ENCODE measurements around the gene MAD2L2. TPM values are rescaled to one million over a fixed set of nuclear protein-coding genes. Genes with fewer than 3 reads are reported as not detected.
A peak's percentile ranks its signal among the peaks of the same experiment; 100 is the strongest.

MAD2L2 gene
- total and polyA plus RNA-seq, 5 donors from 2014 or later = 28.7 to 75.3 (median 53.7) TPM

DNA sequence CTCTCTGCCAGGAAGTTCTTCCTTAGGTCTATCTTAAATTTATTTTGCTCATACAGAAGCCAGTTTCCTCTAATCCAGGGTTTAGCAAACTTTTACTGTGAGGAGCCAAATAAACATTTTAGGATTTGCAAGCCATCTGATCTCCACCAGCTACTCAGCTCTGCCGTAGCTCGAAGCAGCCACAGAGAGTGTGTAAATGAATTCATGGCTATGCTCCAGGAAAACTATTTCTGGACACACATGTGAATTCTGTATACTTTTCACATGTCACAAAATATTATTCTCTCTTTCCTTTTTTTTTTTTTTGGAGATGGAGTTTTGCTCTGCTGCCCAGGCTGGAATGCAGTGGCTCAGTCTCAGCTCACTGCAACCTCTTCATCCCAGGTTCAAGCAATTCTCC lies 41.6 kb upstream of the MAD2L2 start:
- Mint-ChIP-seq H3K4me3 (no peak overlapping the region), H3K27me3 (no peaks in the 10 kb centered on the region), H3K36me3 (no peaks in the 10 kb centered on the region), H3K4me1 (peaks cover 0 to 29% (median 16%) of the 10 kb centered on the region in 4 donors), H3K27ac (no peak overlapping the region), H3K9me3 (peaks cover 0 to 3% (median 0%) of the 10 kb centered on the region in 7 donors)
- Histone ChIP-seq H3K36me3 (ENCODE audit: control insufficient read depth, insufficient read depth, low read length) (no peaks in the 10 kb centered on the region), H3K4me1 (ENCODE audit: control insufficient read depth, insufficient read depth, low read length, poor library complexity, severe bottlenecking) (peaks cover 19% of the 10 kb centered on the region), H3K27me3 (ENCODE audit: control insufficient read depth, insufficient read depth, low read length) (no peaks in the 10 kb centered on the region), H3K4me3 (ENCODE audit: low read depth, low read length) (no peak overlapping the region), H3K27ac (ENCODE audit: insufficient read depth, low read length, poor library complexity, severe bottlenecking) (no peak overlapping the region), H3K9me3 (ENCODE audit: control insufficient read depth in 2 of 2, low read length in 2 of 2) (no peaks in the 10 kb centered on the region)
- DNase-seq = no peak
- no peak for ATAC-seq (ENCODE audit: low read depth in 2 of 2)

DNA sequence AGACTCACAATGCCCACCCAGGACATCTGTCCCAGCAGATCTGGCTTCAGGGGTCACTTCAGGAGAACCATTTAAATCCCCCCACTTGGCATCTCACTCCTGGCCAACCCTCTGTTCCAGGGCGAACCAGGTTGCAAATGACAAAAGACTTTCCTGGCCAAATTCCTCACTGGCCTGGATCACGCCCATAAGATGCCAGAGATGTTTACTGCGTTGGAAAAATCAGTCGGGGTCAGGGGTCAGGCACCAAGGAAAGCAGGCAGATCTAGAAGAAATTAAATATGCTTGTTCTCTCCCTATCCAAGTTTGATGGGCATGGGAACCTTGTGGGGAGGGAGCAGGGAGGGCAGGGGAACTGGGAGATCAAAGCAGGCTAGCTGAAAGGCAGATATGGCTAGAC lies 40.4 kb upstream of the MAD2L2 start:
- ATAC-seq (ENCODE audit: low read depth in 2 of 2) = no peak
- no peaks in the 10 kb centered on the region for H3K36me3 Mint-ChIP-seq
- no peaks in the 10 kb centered on the region for H3K36me3 ChIP-seq (ENCODE audit: control insufficient read depth, insufficient read depth, low read length)
- H3K27ac Mint-ChIP-seq = no peak overlapping the region
- H3K27ac ChIP-seq (ENCODE audit: insufficient read depth, low read length, poor library complexity, severe bottlenecking) = no peak overlapping the region
- H3K9me3 ChIP-seq (ENCODE audit: control insufficient read depth in 2 of 2, low read length in 2 of 2) = no peaks in the 10 kb centered on the region
- H3K4me1 Mint-ChIP-seq = peaks cover 0 to 29% (median 16%) of the 10 kb centered on the region in 4 donors
- peaks cover 0 to 3% (median 0%) of the 10 kb centered on the region in 7 donors for H3K9me3 Mint-ChIP-seq
- H3K27me3 ChIP-seq (ENCODE audit: control insufficient read depth, insufficient read depth, low read length) = no peaks in the 10 kb centered on the region
- no peaks in the 10 kb centered on the region for H3K27me3 Mint-ChIP-seq
- DNase-seq = no peak
- no peak overlapping the region for H3K4me3 ChIP-seq (ENCODE audit: low read depth, low read length)
- H3K4me3 Mint-ChIP-seq = no peak overlapping the region
- peaks cover 19% of the 10 kb centered on the region for H3K4me1 ChIP-seq (ENCODE audit: control insufficient read depth, insufficient read depth, low read length, poor library complexity, severe bottlenecking)

- H3K27ac Mint-ChIP-seq = no peak overlapping the region
- peak overlapping the region in 1 of 4 donors; percentile 46 for H3K4me3 Mint-ChIP-seq
- peaks cover 0 to 23% (median 13%) of the 10 kb centered on the region in 4 donors for H3K4me1 Mint-ChIP-seq
Measured at GRCh38 chr1:11720525-11720924, 39.6 kb upstream of the MAD2L2 start.

GRCh38 chr1:11720033-11720376 lies 39.1 kb upstream of the MAD2L2 start:
- H3K9me3 Mint-ChIP-seq = peaks cover 0 to 3% (median 0%) of the 10 kb centered on the region in 7 donors
- H3K27me3 Mint-ChIP-seq = no peaks in the 10 kb centered on the region

More at GRCh38 chr1:11720525-11720924, 39.6 kb upstream of the MAD2L2 start:
- H3K9me3 Mint-ChIP-seq = peaks cover 0 to 3% (median 0%) of the 10 kb centered on the region in 7 donors
- no peaks in the 10 kb centered on the region for H3K27me3 Mint-ChIP-seq
- Histone ChIP-seq H3K9me3 (ENCODE audit: control insufficient read depth in 2 of 2, low read length in 2 of 2) (no peaks in the 10 kb centered on the region), H3K36me3 (ENCODE audit: control insufficient read depth, insufficient read depth, low read length) (no peaks in the 10 kb centered on the region), H3K4me1 (ENCODE audit: control insufficient read depth, insufficient read depth, low read length, poor library complexity, severe bottlenecking) (peaks cover 15% of the 10 kb centered on the region), H3K4me3 (ENCODE audit: low read depth, low read length) (no peak overlapping the region), H3K27ac (ENCODE audit: insufficient read depth, low read length, poor library complexity, severe bottlenecking) (no peak overlapping the region), H3K27me3 (ENCODE audit: control insufficient read depth, insufficient read depth, low read length) (no peaks in the 10 kb centered on the region)
- DNase-seq = no peak
- no peak for ATAC-seq (ENCODE audit: low read depth in 2 of 2)
- H3K36me3 Mint-ChIP-seq = no peaks in the 10 kb centered on the region

GRCh38 chr1:11719313-11720032 lies 38.5 kb upstream of the MAD2L2 start:
- ATAC-seq (ENCODE audit: low read depth in 2 of 2) (peak; percentile 83 to 85), DNase-seq (peak; percentile 74 to 90 (median 85))
- Histone ChIP-seq H3K36me3 (ENCODE audit: control insufficient read depth, insufficient read depth, low read length) (no peaks in the 10 kb centered on the region), H3K27me3 (ENCODE audit: control insufficient read depth, insufficient read depth, low read length) (no peaks in the 10 kb centered on the region), H3K4me3 (ENCODE audit: low read depth, low read length) (peak overlapping the region; percentile 61), H3K9me3 (ENCODE audit: control insufficient read depth in 2 of 2, low read length in 2 of 2) (no peaks in the 10 kb centered on the region), H3K27ac (ENCODE audit: insufficient read depth, low read length, poor library complexity, severe bottlenecking) (peak overlapping the region; percentile 82), H3K4me1 (ENCODE audit: control insufficient read depth, insufficient read depth, low read length, poor library complexity, severe bottlenecking) (peaks cover 13% of the 10 kb centered on the region)
- peaks cover 0 to 3% (median 0%) of the 10 kb centered on the region in 7 donors for H3K9me3 Mint-ChIP-seq
- H3K36me3 Mint-ChIP-seq = no peaks in the 10 kb centered on the region
- H3K4me1 Mint-ChIP-seq = peaks cover 0 to 16% (median 10%) of the 10 kb centered on the region in 4 donors
- peak overlapping the region; percentile 51 to 96 (median 81) for H3K4me3 Mint-ChIP-seq
- H3K27me3 Mint-ChIP-seq = no peaks in the 10 kb centered on the region
- H3K27ac Mint-ChIP-seq = peak overlapping the region; percentile 87 to 96 (median 91)

More at GRCh38 chr1:11720033-11720376, 39.1 kb upstream of the MAD2L2 start:
- Histone ChIP-seq H3K27ac (ENCODE audit: insufficient read depth, low read length, poor library complexity, severe bottlenecking) (no peak overlapping the region), H3K36me3 (ENCODE audit: control insufficient read depth, insufficient read depth, low read length) (no peaks in the 10 kb centered on the region), H3K4me3 (ENCODE audit: low read depth, low read length) (peak overlapping the region; percentile 61), H3K4me1 (ENCODE audit: control insufficient read depth, insufficient read depth, low read length, poor library complexity, severe bottlenecking) (peaks cover 13% of the 10 kb centered on the region), H3K27me3 (ENCODE audit: control insufficient read depth, insufficient read depth, low read length) (no peaks in the 10 kb centered on the region), H3K9me3 (ENCODE audit: control insufficient read depth in 2 of 2, low read length in 2 of 2) (no peaks in the 10 kb centered on the region)
- peak overlapping the region in 3 of 4 donors; percentile 51 to 86 (median 76) for H3K4me3 Mint-ChIP-seq
- peaks cover 0 to 19% (median 10%) of the 10 kb centered on the region in 4 donors for H3K4me1 Mint-ChIP-seq
- ATAC-seq (ENCODE audit: low read depth in 2 of 2) = no peak
- H3K36me3 Mint-ChIP-seq = no peaks in the 10 kb centered on the region
- DNase-seq = no peak
- peak overlapping the region; percentile 87 to 96 (median 91) for H3K27ac Mint-ChIP-seq

DNA sequence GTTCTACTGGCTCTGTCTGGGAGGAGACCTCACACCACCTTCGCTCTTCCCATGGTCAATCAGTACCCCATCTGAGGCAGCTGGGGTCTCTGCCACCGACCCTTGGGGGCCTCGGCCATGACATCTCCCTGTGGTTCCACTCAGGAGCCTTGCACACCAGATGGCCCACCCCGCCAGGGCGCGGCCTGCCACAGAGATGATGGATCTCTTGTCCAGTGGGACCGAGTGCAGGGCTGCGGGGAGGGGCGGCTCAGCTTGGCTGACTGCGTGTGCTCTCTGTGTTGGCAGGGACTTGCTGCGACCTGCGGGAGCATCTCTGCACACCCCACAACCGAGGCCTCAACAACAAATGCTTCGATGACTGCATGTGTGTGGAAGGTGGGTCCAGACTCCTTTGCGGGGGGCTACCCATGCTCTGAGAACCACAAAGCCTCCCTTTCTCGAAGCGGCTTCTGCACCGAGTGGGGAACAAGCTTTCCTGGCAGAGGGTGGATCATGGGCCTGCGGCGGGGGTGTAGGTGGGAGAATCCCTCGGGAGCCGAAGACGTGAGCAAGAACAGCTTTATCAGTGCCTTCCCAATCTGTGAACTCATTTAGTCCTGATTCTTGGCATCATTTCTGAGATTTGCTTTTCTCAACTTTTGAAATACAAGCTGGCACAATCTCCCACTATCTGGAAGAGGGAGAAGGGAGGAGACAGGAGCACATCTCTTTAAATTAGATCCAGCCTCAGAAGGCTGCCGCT lies 34.1 kb upstream of the MAD2L2 start:
- Histone ChIP-seq H3K9me3 (ENCODE audit: control insufficient read depth in 2 of 2, low read length in 2 of 2) (no peaks in the 10 kb centered on the region), H3K27me3 (ENCODE audit: control insufficient read depth, insufficient read depth, low read length) (no peaks in the 10 kb centered on the region), H3K27ac (ENCODE audit: insufficient read depth, low read length, poor library complexity, severe bottlenecking) (no peak overlapping the region), H3K36me3 (ENCODE audit: control insufficient read depth, insufficient read depth, low read length) (no peaks in the 10 kb centered on the region), H3K4me3 (ENCODE audit: low read depth, low read length) (no peak overlapping the region), H3K4me1 (ENCODE audit: control insufficient read depth, insufficient read depth, low read length, poor library complexity, severe bottlenecking) (peaks cover 12% of the 10 kb centered on the region)
- ATAC-seq (ENCODE audit: low read depth in 2 of 2) (no peak), DNase-seq (no peak)
- Mint-ChIP-seq H3K27ac (no peak overlapping the region), H3K9me3 (peaks cover 0 to 3% (median 0%) of the 10 kb centered on the region in 7 donors), H3K4me1 (peaks cover 0 to 13% (median 9%) of the 10 kb centered on the region in 4 donors), H3K4me3 (no peak overlapping the region), H3K36me3 (no peaks in the 10 kb centered on the region), H3K27me3 (peaks cover 5% of the 10 kb centered on the region)

- Histone ChIP-seq H3K4me3 (ENCODE audit: low read depth, low read length) (no peak overlapping the region), H3K36me3 (ENCODE audit: control insufficient read depth, insufficient read depth, low read length) (no peaks in the 10 kb centered on the region), H3K9me3 (ENCODE audit: control insufficient read depth in 2 of 2, low read length in 2 of 2) (no peaks in the 10 kb centered on the region), H3K27ac (ENCODE audit: insufficient read depth, low read length, poor library complexity, severe bottlenecking) (no peak overlapping the region), H3K4me1 (ENCODE audit: control insufficient read depth, insufficient read depth, low read length, poor library complexity, severe bottlenecking) (no peaks in the 10 kb centered on the region), H3K27me3 (ENCODE audit: control insufficient read depth, insufficient read depth, low read length) (no peaks in the 10 kb centered on the region)
- Mint-ChIP-seq H3K9me3 (peaks cover 0 to 2% (median 0%) of the 10 kb centered on the region in 7 donors), H3K36me3 (no peaks in the 10 kb centered on the region), H3K4me3 (no peak overlapping the region), H3K4me1 (no peaks in the 10 kb centered on the region), H3K27me3 (peaks cover 5% of the 10 kb centered on the region), H3K27ac (no peak overlapping the region)
- ATAC-seq (ENCODE audit: low read depth in 2 of 2) = no peak
- no peak for DNase-seq
Measured at GRCh38 chr1:11713095-11713494, 32.1 kb upstream of the MAD2L2 start.

All from CD4-positive, CD25-positive, alpha-beta regulatory T cell (primary cell).